Activated T-cell treated with anti-CD3 and anti-CD28 coated beads for 4 hours (primary cell): ENCODE measurements around the gene MS4A6E.

ENCODE experiments used
- DNase-seq: peaks from one replicate; pipeline ENCODE4 v3.0.0-alpha.2; 2020

Gene MS4A6E

GRCh38 chr11:60376601-60377000, 49.5 kb downstream of the MS4A6E start:
- no peak for DNase-seq

- no peak for DNase-seq
Measured at GRCh38 chr11:60377401-60378136, 50.5 kb downstream of the MS4A6E start.

- no peak for DNase-seq
Measured at GRCh38 chr11:60378354-60378753, 51.3 kb downstream of the MS4A6E start, which contains the start of gene MS4A7. Gene MS4A7 (plus strand): TSS chr11:60378532. CDS start chr11:60383142, 4,610 bp downstream.

- DNase-seq = no peak
Measured at GRCh38 chr11:60389279-60389910, 62.3 kb downstream of the MS4A6E start.

GRCh38 chr11:60390419-60390818, 63.4 kb downstream of the MS4A6E start:
- DNase-seq = no peak
